ENCODE measurements around the gene COL4A2.

Gene COL4A2

GRCh38 chr13:110282316-110282841, 24.7 kb upstream of the COL4A2 start:
- H3K4me3 ChIP-seq (replicated peaks; ENCODE audit: low read depth, low read length), result no peak overlapping the region
- no peak for DNase-seq (ENCODE audit: extremely low read depth, low read depth)
- no peak for TF ChIP-seq CTCF (IDR thresholded peaks at IDR 0.05; ENCODE audit: low read depth, low read length, missing control alignments)

DNA sequence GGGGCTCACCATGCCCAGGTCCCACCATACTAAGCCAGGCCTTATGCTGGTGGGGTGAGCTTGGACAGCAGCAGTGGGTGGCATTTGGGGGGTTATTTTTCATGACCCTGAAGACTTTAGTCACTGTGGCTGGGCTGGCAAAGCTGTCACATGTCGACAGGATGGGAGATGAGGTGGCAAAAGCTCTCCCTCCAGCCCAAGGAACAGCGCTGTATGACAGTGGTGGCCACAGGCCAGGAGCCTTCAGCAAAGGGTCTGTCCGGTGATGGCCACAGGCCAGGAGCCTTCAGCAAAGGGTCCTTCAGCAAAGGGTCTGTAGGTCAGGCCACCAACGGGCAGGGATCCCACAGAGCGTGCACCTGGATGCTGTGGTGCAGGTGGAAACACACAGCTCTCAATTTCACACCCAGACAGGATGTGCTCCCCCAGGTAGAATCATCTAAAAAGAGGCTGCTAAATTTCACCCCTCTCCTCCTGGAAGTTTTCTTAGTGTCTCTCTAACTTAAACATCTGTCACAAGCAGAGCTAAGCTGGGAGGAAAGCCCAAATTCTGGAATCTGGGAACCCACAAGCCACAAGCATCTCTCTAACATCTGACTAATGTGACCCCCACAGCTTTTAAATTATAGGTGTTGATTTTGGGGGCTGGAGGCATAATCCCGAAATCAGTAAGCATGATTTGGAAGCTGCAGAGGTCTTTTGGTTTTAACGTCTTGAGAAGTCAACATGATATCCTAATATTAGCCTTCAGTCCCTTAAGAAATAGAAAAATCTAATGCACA, 23.2 kb upstream of the COL4A2 start:
- no peak for DNase-seq (ENCODE audit: extremely low read depth, low read depth)
- TF ChIP-seq CTCF (IDR thresholded peaks at IDR 0.05; ENCODE audit: low read depth, low read length, missing control alignments), result no peak
- no peak overlapping the region for H3K4me3 ChIP-seq (replicated peaks; ENCODE audit: low read depth, low read length)

GRCh38 chr13:110284779-110285484, 22.2 kb upstream of the COL4A2 start:
- no peak for TF ChIP-seq CTCF (IDR thresholded peaks at IDR 0.05; ENCODE audit: low read depth, low read length, missing control alignments)
- no peak for DNase-seq (ENCODE audit: extremely low read depth, low read depth)
- H3K4me3 ChIP-seq (replicated peaks; ENCODE audit: low read depth, low read length), result no peak overlapping the region

DNA sequence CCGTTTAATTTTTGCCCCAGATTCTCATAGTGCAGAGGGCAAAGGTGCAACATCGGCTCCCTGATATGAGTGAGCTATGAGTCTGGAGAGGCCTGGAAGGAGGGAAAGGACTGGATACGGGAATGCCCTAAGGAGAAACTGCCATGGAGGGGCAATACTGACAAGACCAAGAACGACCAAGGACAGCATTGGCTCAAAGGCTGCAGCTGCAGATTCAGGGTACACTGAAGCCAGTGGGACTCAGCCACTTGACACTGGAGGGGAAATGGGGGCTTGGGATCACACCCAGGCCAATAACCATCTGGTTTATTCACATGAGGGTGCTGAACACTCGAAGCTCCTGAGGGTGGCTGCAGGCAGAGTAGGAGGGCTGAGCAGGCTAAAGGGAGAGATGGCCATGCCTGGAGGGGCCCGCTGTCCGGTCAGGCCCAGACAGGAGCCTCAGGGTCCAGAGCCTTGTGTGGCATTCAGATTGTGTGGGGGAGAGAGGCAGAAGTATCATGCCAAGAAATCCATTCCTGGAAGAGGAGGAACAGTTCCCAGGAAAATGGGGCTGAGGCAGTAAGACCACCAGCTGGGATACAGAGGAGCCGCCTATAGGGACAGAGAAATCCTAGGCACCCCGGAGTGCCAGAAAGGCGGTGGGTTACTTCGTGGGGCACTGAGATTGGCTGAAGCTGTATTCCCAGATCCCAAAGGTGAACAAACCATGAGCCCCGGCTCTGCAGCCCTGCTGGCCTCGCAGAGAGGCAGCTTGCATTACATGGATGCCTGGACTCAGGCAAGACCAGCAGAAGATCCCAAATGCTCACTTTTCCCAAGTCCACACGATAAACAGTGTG, 20.9 kb upstream of the COL4A2 start:
- DNase-seq (ENCODE audit: extremely low read depth, low read depth), result no peak
- no peak for TF ChIP-seq CTCF (IDR thresholded peaks at IDR 0.05; ENCODE audit: low read depth, low read length, missing control alignments)
- no peak overlapping the region for H3K4me3 ChIP-seq (replicated peaks; ENCODE audit: low read depth, low read length)

GRCh38 chr13:110286833-110287819, 20.0 kb upstream of the COL4A2 start:
- H3K4me3 ChIP-seq (replicated peaks; ENCODE audit: low read depth, low read length), result no peak overlapping the region
- DNase-seq (ENCODE audit: extremely low read depth, low read depth), result no peak
- no peak for TF ChIP-seq CTCF (IDR thresholded peaks at IDR 0.05; ENCODE audit: low read depth, low read length, missing control alignments)
